GM21447 (cell line): Measurements from ENCODE around the gene ELOVL5.
"Not testable (repeated sequence)": the region's sequence is repeated elsewhere in the genome, so short reads cannot be mapped to it uniquely, and the experiment has no call there.

Experiments
- ATAC-seq: cut with Tn5 transposase; IDR thresholded peaks from one replicate; pipeline ENCODE4 v1.9.1; 2021; ENCODE audit not compliant: unreplicated experiment

ELOVL5 gene

DNA sequence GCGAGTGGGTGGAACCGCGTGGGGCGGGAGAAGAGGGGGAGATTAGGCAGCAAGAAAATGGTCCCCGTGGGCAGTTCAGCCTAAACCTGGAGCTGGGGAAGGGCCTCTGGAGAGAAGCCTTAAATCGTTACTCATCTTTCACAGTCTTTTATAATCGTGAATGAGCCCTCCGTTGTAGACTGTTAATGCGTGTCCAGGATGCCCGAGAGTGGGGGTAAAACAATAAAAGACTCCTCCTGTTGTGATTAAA, 11.0 kb upstream of the ELOVL5 start:
- ATAC-seq, result no peak

DNA sequence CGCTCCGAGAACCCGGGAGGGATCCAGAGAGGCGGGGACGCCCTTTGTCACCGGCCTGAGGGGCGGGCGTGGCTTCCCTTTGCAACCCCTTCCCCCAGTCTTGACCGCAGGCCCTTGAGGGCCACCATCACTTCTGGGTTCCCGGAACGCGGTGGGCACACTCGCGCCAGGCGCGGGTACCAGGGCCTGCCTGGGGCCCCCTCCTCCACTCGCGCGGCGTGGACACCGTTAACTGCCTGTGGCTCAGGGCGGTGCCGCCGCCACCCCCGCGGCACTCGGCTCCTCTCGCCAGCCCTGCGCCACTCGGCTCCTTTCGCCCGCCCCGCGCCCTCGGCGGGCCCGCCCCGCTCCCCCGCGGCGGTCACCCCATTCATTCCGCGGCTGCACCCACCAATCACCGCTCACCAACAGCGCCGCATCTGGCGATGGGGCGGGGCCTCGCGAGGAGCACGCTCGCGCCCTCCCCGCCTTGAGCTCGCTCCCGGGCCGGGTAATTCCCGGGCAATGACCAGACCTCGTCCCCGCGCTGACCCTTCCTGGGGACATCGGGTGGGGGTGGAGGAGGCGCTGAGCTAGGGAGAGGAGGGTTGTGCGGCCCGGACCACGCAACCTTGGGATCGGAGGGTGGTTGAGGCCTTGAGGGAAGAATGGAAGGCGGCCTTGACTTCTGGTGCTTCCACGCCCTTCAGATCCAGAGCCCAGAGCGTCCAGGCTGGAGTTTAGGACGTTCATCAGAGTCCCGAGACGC, 10.5 kb upstream of the ELOVL5 start:
- peak; percentile 89 for ATAC-seq

- ATAC-seq, result peak; percentile 28
Measured at GRCh38 chr6:53358440-53359094, 9.8 kb upstream of the ELOVL5 start.

DNA sequence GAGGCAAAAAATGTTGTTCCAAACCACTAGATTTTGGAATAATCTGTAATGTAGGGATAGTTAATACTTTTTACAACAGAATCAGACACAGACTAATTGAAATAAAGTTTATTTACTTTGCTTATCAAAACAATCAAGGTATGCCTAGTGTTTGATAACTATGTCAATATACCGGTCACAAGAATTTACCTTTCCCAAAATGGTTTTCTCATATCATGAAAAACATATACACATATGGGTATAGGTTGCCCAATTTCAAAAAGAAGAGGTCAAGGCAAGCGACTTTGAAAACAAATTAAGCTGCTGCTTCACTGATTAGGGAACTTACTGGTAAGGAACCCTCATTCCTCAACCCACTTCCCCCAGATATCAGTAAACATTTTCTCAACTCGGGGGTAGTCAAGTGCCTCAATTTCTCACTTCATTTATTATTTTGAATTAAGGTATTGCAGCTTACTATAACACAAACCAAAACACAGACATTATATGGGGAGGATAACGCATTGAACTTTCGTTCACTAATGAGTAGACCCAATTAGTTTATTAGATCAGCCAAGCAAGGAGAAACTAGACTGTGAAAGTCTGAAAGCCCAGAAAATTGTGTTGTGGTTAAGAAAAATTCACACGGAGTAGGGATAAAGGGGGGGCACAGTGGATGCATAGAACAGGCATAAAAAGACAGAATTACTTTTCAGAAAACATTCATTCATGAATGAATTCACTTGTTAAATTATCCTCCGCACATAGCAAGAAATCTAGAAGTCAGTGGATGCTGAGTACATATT, 9.0 kb upstream of the ELOVL5 start:
- no peak for ATAC-seq

DNA sequence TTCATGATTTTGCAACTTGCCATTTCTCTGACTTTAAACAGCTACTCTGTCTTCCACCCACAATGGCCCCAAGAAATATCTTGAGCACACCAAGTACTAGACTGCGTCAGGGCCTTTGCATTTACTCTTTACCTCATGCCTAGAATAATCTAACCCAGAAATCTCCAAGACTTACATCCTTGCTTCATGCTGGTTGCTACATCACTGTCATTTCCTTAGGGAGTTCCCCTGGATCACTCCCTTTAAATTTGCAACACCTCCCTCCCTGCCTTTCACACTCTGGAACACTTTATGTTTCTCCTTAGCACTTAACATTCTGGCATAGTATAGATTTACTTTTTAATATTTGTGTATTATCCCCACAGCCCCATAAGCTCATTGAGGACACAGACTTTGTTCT, 4.9 kb upstream of the ELOVL5 start:
- ATAC-seq, result no peak

- ATAC-seq, result no peak
Measured at GRCh38 chr6:53352360-53352759, 3.6 kb upstream of the ELOVL5 start.

DNA sequence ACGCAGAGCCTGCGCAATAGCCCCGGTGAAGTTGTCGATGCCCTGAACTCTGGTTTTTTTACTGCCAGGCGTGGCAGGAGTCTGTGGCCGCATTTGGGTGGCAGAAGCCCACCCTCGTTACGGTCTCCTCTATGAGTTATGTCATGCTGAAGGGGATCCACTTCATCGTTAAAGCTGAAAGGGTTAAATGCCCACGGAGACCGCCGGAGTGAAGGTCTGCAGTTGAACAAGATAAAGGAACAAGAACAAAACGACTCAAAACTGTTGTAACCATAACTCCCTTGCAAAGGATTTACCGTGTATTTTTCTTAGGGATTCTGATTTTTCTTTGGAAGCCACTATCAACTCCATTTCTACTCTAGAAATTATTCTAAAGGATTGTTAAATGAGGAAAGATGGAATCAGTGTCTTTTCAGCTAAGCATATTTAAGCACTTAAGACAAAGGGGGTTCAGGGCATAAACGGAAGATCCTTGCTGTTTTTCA, 501 bp upstream of the ELOVL5 start:
- no peak for ATAC-seq

DNA sequence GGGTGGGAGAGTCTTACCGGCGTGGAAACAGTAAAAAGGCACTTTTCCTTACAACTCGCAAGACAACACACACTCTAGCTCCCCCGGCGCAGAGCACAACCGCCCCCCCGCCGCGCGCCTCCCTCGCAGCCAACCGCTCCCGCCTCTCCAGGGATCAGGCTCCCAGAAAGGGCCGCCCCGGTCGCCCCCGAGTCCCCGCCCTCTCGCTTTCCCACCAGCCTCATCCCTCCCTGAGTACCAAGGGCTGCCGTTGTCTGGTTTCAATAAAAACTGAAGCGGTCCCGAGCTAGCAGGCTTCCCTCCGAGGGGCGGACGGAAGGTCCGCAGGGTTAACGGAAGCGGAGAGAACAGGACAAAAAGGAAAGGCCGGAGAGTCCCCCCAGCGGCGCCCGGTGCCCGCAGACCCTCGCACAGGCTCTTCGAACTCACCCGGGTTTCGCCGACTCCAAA, 804 bp downstream of the ELOVL5 start:
- peak; percentile 26 for ATAC-seq

GRCh38 chr6:53347250-53347920, 1.4 kb downstream of the ELOVL5 start:
- peak; percentile 41 for ATAC-seq

- not testable (repeated sequence) for ATAC-seq
Measured at GRCh38 chr6:53346049-53346448, 2.7 kb downstream of the ELOVL5 start.

- no peak for ATAC-seq
Measured at GRCh38 chr6:53344969-53345368, 3.8 kb downstream of the ELOVL5 start.

DNA sequence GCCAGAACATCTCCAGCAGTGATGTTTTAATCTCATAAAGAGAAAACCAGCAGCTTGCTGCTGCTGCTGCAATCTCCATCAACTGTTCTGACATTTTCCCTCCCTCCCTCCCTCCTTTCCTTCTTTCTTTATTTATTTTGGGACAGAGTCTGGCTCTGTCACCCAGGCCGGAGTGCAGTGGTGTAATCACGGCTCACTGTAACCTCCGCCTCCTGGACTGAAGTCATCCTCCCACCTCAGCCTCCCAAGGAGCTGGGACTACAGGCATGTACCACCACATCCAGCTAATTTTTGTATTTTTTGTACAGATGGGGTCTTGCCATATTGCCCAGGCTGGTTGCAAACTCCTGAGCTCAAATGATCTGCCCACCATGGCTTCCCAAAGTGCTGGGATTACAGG, 5.7 kb downstream of the ELOVL5 start:
- ATAC-seq, result no peak

- no peak for ATAC-seq
Measured at GRCh38 chr6:53342217-53342616, 6.5 kb downstream of the ELOVL5 start.

DNA sequence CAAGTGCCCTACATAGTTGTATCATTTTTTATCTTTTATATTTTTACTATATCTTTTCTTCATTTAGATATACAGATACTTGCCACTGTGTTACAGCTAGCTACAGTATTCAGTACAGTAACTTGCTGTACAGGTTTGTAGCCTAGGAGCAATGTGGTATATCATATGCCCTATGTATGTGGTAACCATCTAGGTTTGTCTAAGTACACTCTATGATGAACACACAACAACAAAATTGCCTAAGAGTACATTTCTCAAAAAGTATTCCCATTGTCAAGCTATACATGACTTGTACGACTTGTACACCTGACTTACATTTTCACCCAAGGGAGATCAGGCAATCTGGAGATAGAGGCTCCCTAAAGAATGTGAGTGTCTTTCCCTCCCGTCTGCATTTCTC, 8.2 kb downstream of the ELOVL5 start:
- no peak for ATAC-seq

GRCh38 chr6:53339424-53339823, 9.3 kb downstream of the ELOVL5 start:
- ATAC-seq, result no peak

- no peak for ATAC-seq
Measured at GRCh38 chr6:53338304-53338703, 10.4 kb downstream of the ELOVL5 start.

DNA sequence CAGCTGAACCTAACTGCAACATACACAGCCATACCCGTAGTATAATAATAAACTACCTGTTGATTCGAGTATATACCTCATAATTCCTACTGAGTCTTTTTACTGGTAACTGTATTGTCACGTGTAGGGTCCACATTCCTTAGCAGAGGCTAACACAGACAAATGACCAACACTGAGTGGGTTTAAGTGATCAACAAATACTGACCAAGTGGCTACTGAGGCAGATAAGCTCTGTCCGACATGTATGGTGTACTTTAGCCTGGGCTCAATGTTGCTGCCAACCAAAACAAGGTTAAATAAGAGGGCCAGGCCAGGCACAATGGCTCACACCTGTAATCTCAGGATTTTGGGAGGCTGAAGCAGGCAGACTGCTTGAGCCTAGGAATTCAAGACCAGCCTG, 12.7 kb downstream of the ELOVL5 start:
- no peak for ATAC-seq

DNA sequence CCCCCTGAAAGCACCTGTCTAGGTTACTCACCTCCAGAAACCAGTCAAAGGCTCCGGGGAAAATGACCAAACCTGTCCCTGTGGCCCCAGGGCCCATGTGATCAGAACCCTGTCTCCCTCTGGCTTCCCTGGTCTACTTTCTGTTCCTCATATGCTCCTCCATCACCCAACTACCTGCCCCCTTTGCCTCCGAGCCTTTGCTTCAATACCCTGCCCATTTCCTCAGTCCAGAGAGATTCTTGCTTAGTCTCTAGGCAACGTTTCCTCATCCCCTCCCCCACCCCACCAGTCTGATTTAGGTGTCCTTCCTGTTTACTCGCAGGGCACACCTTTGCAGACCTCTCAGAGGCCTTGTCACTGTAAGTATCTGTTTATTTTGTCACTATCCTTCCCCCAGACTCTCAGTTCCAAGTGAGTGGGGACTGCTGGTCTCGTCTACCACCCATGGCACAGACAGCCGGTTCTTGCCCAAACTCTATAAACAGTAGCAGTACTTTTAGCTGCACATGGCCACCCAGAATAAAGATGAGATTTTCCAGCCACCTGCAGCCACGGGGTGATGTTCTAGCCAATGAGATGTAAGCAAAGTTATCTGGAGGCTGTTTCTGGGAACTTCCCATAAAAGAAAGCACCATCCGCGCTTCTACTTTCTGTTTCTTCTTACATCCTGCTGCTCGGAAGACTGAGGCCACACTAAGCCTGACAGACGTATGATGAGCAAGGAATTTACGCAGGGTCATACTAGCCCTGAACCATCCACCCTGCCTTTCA, 13.3 kb downstream of the ELOVL5 start:
- ATAC-seq, result peak; percentile 92

DNA sequence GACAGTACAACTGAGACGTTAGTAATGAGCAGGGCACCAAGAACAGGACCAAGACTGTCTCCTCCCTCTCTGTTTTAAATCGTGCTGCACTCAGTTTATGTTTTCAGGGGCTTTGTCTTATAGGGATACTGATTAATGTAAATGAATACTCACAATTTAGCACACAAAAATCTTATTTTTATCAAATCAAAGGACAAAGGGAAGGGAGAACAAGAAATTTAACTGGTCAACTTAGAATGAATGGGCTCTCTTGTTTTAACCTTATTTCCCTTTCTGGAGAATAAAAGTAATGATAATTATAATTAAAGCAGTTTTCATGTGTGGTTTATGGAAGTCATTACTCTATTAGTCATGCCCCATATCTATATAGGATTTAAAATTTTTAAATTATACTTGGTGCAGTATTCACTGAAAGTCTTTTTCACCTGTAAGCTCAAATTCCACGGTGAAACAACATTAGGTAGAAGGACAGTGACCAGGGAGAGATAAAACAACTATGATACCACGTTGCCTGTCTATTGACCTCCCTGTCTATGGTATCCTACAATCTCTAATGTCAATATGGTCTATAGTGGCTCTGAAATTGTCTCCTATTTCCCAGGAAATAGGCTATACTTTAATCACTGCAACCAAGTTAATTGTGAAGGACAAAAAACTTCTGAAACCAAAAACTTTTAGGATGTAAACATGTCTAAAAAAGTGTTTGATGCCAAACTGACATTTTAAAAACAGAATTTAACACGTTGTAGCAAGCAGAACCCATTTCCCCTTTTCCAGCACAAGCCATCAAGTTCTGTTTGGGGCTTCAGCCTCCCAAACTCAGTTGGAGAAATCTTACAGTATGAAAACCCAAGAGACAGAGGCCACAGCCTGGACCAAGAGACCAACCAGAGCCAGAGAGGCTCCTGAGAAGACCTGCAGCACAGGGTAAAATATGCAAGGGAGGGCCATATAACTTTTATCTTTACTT, 15.0 kb downstream of the ELOVL5 start:
- ATAC-seq, result no peak

GRCh38 chr6:53331678-53332077, 17.1 kb downstream of the ELOVL5 start:
- ATAC-seq, result no peak
